Thyroid gland (tissue), 4 donors: ENCODE results near the gene MERTK.

Experiments used
- POLR2A ChIP-seq, 2 donors: fragments of 450-650 bp; IDR thresholded peaks; one replicate each; pipeline ENCODE4 v1.6.1; 2017; ENCODE audit warnings: antibody characterized with exemption in 2 of 2, mild to moderate bottlenecking in 2 of 2, moderate library complexity in 1 of 2
- TF ChIP-seq, protein P1 (sequence below), 6 experiments: fragments of 200-600 bp in 3 of 6; fragments of 450-650 bp in 3 of 6; sonication (generic) in 3 of 6; IDR thresholded peaks; one replicate each; pipeline ENCODE4 v1.5.1; 2016 to 2019; ENCODE audit warnings: antibody characterized with exemption in 6 of 6, mild to moderate bottlenecking in 2 of 6, inconsistent platforms in 1 of 6, moderate library complexity in 1 of 6

DNA sequence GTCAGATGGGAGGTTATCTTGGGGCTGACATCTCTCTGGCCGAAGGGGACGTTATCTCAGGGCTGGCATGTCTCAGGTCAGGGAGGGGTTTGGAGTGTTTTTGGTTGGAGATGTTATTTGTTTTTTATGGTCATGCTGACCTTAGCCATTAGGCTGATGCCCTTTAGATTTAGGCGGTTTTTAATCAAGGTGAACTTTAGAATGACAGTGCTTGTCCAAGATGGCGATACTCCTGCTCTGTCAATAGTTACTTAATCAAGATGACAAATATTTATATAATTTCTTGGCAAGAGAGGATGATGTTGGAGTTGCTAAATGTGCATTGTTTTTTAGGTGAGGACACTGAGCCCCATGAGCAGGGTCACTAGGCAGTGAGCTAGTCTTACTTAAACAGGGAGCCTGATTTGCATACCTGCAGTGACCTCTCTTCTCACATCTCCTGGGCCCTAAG is 34.5 kb downstream of the MERTK start:
- TF ChIP-seq, protein P1, sequence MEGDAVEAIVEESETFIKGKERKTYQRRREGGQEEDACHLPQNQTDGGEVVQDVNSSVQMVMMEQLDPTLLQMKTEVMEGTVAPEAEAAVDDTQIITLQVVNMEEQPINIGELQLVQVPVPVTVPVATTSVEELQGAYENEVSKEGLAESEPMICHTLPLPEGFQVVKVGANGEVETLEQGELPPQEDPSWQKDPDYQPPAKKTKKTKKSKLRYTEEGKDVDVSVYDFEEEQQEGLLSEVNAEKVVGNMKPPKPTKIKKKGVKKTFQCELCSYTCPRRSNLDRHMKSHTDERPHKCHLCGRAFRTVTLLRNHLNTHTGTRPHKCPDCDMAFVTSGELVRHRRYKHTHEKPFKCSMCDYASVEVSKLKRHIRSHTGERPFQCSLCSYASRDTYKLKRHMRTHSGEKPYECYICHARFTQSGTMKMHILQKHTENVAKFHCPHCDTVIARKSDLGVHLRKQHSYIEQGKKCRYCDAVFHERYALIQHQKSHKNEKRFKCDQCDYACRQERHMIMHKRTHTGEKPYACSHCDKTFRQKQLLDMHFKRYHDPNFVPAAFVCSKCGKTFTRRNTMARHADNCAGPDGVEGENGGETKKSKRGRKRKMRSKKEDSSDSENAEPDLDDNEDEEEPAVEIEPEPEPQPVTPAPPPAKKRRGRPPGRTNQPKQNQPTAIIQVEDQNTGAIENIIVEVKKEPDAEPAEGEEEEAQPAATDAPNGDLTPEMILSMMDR (IDR thresholded peaks at IDR 0.05), result no peak
- no peak for TF ChIP-seq POLR2A (IDR thresholded peaks at IDR 0.05)
